Measurements from ENCODE around the gene RBM22.

Gene RBM22

DNA sequence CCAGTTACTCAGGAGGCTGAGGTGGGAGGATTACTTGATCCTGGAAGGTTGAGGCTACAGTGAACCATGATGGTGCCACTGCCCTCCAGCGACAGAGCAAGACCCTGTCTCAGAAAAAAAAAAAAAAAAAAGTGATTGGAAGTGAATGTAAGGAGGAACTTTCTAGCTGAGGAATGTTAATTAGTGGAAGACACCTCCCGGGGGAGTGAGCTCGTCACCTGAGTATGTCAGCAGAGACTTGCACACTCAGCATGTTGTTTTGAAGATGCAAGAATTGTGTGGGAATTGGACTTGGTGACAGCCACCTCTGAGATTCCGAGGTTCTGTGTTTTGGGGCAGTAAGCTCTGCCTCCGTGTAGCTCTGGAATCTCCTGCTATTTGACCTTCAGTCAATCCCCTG is 56.8 kb downstream of the RBM22 start:
- Histone ChIP-seq H3K36me3 (ENCODE audit: control insufficient read depth, insufficient read depth, low read length) (no peaks in the 10 kb centered on the region), H3K27ac (ENCODE audit: insufficient read depth, low read depth, low read length, poor library complexity, severe bottlenecking) (no peak overlapping the region), H3K4me3 (ENCODE audit: insufficient read depth, low read depth, low read length) (no peak overlapping the region), H3K27me3 (ENCODE audit: control insufficient read depth, insufficient read depth, low read length, poor library complexity, severe bottlenecking) (no peaks in the 10 kb centered on the region), H3K9me3 (ENCODE audit: control insufficient read depth, low read length) (no peaks in the 10 kb centered on the region), H3K4me1 (ENCODE audit: control insufficient read depth, insufficient read depth, low read length) (peaks cover 38% of the 10 kb centered on the region)
- WGBS, 2 experiments = 57 to 66% methylated on average over 5 of the region's 5 CpGs

DNA sequence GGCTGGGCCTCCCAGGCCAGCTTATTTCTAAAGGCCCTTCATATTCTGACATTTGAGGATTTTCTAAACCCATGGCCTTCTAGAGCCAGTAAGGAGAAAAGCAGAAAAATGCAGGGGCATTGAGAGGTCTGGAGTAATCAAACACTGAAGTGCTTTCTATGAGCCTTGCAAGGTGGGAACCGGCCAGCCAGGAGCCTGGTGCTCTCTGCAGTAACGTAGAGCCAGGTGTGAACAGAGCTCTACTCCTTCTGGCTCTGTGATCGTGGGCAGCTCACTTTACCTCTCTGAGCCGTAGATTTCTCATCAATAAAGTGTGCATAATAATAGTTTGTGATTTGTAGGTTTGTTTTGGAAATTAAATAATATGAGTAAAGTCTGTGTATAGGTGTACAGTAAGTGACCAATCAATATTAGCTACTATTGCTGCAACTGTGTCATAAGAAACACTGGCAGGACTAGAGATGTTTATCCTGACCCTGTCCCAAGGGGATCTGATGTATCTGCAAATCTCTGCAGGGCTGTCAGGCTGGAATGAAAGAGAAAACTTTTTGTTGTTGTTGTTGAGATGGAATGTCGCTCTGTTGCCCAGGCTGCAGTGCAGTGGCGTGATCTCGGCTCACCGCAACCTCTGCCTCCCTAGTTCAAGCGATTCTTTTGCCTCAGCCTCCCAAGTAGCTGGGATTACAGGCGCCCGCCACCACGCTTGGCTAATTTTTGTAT is 57.7 kb downstream of the RBM22 start:
- Histone ChIP-seq H3K36me3 (ENCODE audit: control insufficient read depth, insufficient read depth, low read length) (no peaks in the 10 kb centered on the region), H3K27ac (ENCODE audit: insufficient read depth, low read depth, low read length, poor library complexity, severe bottlenecking) (no peak overlapping the region), H3K4me1 (ENCODE audit: control insufficient read depth, insufficient read depth, low read length) (peaks cover 44% of the 10 kb centered on the region), H3K9me3 (ENCODE audit: control insufficient read depth, low read length) (no peaks in the 10 kb centered on the region), H3K27me3 (ENCODE audit: control insufficient read depth, insufficient read depth, low read length, poor library complexity, severe bottlenecking) (no peaks in the 10 kb centered on the region), H3K4me3 (ENCODE audit: insufficient read depth, low read depth, low read length) (no peak overlapping the region)
- WGBS, 2 experiments = 92 to 95% methylated on average over 12 of the region's 12 CpGs

DNA sequence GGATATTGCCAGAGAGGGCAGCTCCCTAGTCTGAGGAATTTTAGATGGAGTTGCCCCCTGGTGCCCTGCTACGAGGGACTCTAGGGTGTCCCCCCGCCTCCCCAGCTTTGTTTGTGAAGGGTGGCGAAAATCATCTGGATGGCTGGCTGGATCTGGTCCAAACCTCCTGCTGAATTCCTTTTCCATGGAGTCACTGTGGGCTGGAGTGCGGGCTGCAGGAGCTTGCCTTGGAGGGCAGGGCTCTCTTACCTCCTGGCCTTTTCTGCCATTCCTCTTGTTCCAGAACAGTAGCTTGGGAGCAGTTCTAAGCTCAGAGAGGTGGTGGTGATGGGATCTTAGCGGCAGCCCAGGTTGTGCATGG is 58.3 kb downstream of the RBM22 start:
- Histone ChIP-seq H3K4me1 (ENCODE audit: control insufficient read depth, insufficient read depth, low read length) (peaks cover 48% of the 10 kb centered on the region), H3K27ac (ENCODE audit: insufficient read depth, low read depth, low read length, poor library complexity, severe bottlenecking) (no peak overlapping the region), H3K27me3 (ENCODE audit: control insufficient read depth, insufficient read depth, low read length, poor library complexity, severe bottlenecking) (no peaks in the 10 kb centered on the region), H3K9me3 (ENCODE audit: control insufficient read depth, low read length) (no peaks in the 10 kb centered on the region), H3K36me3 (ENCODE audit: control insufficient read depth, insufficient read depth, low read length) (no peaks in the 10 kb centered on the region), H3K4me3 (ENCODE audit: insufficient read depth, low read depth, low read length) (no peak overlapping the region)
- WGBS, 2 experiments = 86 to 87% methylated on average over 5 of the region's 5 CpGs

DNA sequence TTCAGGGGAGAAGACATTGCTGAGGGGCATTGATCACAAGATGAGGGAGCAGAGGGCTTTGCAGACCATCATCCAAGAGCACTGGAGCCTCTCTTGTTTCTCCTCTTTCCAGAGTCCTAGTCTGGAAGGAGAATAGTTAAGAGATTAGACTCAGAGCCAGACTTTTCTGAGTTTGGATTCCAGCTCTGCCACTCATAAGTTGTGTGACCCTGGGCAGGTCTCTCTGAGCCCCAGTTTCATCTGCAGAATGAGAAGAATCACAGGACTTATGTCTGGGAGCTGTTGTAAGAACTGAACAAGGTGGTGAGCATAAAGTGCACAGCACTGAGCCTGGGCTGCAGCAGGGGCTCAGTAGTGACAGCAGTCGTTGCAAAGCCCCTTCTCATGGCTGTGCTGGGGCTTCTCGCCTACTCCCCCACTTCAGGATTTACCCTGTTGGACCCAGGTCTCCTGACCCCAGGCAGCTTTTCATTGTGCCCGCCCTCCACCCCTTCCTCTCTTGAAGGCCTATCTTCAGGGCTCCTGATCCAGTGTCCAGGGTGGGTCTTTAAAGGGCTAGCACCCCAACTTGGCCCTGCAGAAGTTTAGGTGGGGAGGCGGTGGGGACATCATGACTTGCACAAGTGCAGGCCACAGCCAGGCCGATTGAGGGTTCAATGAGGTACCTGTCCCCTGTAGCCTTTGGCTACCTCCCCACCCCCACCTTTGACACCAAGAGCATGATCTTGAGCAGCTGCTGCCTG is 58.9 kb downstream of the RBM22 start:
- H3K36me3 ChIP-seq (ENCODE audit: control insufficient read depth, insufficient read depth, low read length) = no peaks in the 10 kb centered on the region
- H3K27ac ChIP-seq (ENCODE audit: insufficient read depth, low read depth, low read length, poor library complexity, severe bottlenecking) = no peak overlapping the region
- H3K27me3 ChIP-seq (ENCODE audit: control insufficient read depth, insufficient read depth, low read length, poor library complexity, severe bottlenecking) = no peaks in the 10 kb centered on the region
- no peaks in the 10 kb centered on the region for H3K9me3 ChIP-seq (ENCODE audit: control insufficient read depth, low read length)
- H3K4me3 ChIP-seq (ENCODE audit: insufficient read depth, low read depth, low read length) = no peak overlapping the region
- peaks cover 51% of the 10 kb centered on the region for H3K4me1 ChIP-seq (ENCODE audit: control insufficient read depth, insufficient read depth, low read length)
- 83 to 89% methylated on average over 5 of the region's 5 CpGs for WGBS, 2 experiments

GRCh38 chr5:150641006-150641570 is 59.8 kb downstream of the RBM22 start:
- H3K27me3 ChIP-seq (ENCODE audit: control insufficient read depth, insufficient read depth, low read length, poor library complexity, severe bottlenecking) = no peaks in the 10 kb centered on the region
- H3K4me3 ChIP-seq (ENCODE audit: insufficient read depth, low read depth, low read length) = no peak overlapping the region
- no peaks in the 10 kb centered on the region for H3K9me3 ChIP-seq (ENCODE audit: control insufficient read depth, low read length)
- WGBS, 2 experiments = 82 to 84% methylated on average over 9 of the region's 9 CpGs
- H3K4me1 ChIP-seq (ENCODE audit: control insufficient read depth, insufficient read depth, low read length) = peaks cover 51% of the 10 kb centered on the region
- no peak overlapping the region for H3K27ac ChIP-seq (ENCODE audit: insufficient read depth, low read depth, low read length, poor library complexity, severe bottlenecking)
- no peaks in the 10 kb centered on the region for H3K36me3 ChIP-seq (ENCODE audit: control insufficient read depth, insufficient read depth, low read length)
